Activated CD4-positive, alpha-beta T cell treated with anti-CD3 and anti-CD28 coated beads, Interleukin-2, amount 50 U/mL, for 16 hours (primary cell): ENCODE results near the gene STC2.

Experiments used
- DNase-seq: peaks from one replicate; pipeline ENCODE4 v3.0.0-alpha.2; 2020

Gene STC2

GRCh38 chr5:173311818-173312585 lies 16.2 kb downstream of the STC2 start:
- no peak for DNase-seq

GRCh38 chr5:173310861-173311785 lies 17.1 kb downstream of the STC2 start:
- no peak for DNase-seq

GRCh38 chr5:173310218-173310769 lies 17.9 kb downstream of the STC2 start:
- DNase-seq = no peak

GRCh38 chr5:173309731-173310130 lies 18.5 kb downstream of the STC2 start:
- DNase-seq = no peak

GRCh38 chr5:173308226-173308625 lies 20.0 kb downstream of the STC2 start:
- DNase-seq = no peak

- DNase-seq = no peak
These were observed 20.5 kb downstream of the STC2 start for GRCh38 chr5:173307695-173308094.

- DNase-seq = no peak
These were observed 21.5 kb downstream of the STC2 start for GRCh38 chr5:173306695-173307094.

GRCh38 chr5:173304591-173304988 lies 23.6 kb downstream of the STC2 start:
- no peak for DNase-seq

GRCh38 chr5:173303878-173304590 lies 24.2 kb downstream of the STC2 start:
- no peak for DNase-seq

- no peak for DNase-seq
These were observed 25.6 kb downstream of the STC2 start for GRCh38 chr5:173302546-173303155.

GRCh38 chr5:173301695-173302545 lies 26.3 kb downstream of the STC2 start:
- no peak for DNase-seq

GRCh38 chr5:173300389-173301047 lies 27.7 kb downstream of the STC2 start:
- DNase-seq = no peak

GRCh38 chr5:173299820-173300219 lies 28.4 kb downstream of the STC2 start:
- DNase-seq = no peak

- no peak for DNase-seq
These were observed 29.8 kb downstream of the STC2 start for GRCh38 chr5:173298213-173298926.

GRCh38 chr5:173297813-173298212 lies 30.4 kb downstream of the STC2 start:
- no peak for DNase-seq

GRCh38 chr5:173296737-173297676 lies 31.2 kb downstream of the STC2 start:
- DNase-seq = no peak

GRCh38 chr5:173295796-173296195 lies 32.4 kb downstream of the STC2 start:
- DNase-seq = no peak

GRCh38 chr5:173294673-173295320 lies 33.4 kb downstream of the STC2 start:
- no peak for DNase-seq
